Measurements from ENCODE around the gene LCN15.
"Not testable (repeated sequence)": the region's sequence is repeated elsewhere in the genome, so short reads cannot be mapped to it uniquely, and the experiment has no call there.

The LCN15 gene

DNA sequence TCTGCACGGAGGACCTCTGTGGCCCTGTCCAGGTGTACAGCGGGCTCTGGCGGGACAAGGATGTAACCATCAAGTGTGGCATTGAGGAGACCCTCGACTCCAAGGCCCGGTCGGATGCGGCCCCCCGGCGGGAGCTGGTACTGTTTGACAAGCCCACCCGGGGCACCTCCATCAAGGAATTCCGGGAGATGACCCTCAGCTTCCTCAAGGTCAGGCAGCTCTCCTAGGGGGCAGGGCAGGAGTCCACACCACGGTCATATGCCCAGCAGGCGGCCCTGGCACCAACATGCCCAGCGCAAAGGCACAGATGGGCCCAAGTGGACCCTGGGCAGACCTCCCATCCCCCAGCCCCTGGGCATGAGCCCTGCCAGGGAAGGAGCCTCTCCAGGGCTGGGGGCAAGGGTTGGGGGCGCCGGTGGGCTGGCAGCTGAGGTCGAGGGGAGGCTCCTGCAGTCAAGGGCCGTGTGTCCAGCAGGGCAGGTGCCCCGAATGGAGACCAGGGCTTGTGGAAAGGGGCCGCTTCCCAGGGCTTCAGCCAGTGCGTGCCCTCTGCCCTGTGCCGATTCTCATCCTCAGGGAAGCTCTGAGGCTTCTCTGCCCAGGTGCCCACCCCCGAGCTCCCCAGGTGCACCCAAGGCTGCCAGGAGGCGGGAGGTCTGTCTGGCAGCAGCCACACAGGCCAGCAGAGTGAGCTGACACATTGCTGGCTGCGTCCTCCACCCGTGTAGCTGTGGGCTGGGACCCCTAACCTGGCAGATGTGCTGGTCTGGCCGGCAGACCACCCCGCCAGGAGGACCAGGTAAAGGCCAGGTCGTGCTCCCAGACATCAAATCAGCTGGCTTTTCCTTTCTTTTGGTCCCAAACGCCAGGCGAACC lies 42.0 kb downstream of the LCN15 start:
- DNase-seq (ENCODE audit: low read depth), result no peak

DNA sequence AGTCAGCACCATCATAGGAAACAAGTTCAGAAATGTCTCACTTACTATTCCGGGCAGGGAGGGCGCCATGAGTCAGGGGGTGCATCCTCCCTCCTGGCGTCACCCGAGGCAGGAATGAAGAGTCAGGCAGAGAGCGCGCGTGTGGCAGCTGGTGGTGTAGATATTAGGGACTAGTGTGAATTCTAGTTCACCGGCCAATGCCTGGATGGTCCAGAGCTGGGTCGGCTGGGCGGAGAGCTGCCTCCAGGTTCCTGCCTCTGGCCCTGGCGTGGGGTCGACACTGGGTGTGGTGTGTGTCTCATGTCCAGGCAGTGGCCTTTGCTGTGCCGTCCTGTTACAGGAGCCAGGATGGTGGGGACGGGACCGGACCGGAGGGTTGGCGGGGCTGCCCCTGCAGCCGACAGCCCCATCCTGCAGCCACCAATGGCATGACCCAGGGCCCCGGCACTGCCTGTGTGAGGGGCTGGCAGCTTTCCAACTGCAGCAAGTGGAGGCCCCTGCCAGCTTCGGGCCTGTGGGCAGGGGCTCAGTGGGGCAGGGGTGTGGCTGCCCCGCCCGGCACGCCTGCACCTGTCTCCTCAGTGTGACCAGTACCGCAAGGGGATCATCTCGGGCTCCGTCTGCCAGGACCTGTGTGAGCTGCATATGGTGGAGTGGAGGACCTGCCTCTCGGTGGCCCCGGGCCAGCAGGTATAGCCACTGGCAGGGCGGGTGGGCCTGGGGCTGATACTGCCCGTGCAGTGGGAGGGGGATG lies 42.8 kb downstream of the LCN15 start:
- no peak for DNase-seq (ENCODE audit: low read depth)

DNA sequence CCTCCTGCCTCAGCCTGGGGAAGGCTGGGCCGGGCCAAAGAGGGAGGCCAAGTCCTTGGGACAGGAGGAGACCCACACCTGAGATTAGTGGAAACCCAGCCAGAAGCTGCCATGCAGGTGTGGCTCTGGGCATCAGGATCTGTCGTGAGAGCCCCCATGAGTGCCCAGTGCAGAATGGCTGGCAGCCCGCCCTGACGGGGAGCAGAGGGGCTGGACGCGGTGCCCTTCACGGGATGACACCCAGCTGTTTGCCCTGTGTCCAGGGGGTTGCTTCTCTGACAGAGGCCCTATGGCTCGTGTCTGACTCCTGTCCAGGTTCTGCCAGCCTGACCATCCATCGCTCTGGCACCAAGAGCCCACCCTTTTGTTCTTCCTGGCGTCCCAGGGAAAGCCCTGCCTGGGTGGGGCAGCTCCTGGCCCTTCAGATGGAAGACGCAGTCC lies 43.4 kb downstream of the LCN15 start:
- no peak for DNase-seq (ENCODE audit: low read depth)

DNA sequence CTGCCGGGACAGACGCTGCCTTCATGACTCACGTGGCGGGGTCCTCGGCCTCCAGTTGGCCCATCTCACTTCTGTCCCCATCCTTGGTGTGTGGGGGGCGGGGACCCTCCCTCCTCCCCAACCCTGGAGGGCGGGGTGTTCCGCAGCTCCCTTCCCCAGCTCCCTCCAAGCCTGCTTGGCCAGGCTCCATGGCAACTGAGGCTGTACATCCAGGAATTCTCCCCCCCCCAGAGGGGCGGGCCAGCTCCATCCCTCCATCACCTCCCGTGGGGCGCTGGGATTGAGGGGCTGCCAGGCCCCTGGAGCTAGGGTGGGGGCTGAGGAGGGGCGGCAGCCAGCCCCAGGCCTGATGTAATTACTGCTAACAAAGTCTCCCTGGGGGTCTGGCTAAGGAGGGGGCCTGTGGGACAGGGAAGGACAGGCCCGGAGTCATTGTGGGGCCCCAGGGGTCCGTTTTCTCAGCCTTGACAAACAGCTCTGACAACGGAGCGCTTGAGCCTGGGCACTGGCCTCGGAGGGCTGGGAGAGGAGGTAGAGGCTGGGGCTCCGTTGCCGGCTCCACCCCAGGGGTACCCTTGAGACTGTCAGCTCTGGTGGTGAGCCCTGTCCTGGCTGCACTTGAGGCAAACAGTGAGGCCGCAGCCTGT lies 43.9 kb downstream of the LCN15 start:
- DNase-seq (ENCODE audit: low read depth), result no peak

DNA sequence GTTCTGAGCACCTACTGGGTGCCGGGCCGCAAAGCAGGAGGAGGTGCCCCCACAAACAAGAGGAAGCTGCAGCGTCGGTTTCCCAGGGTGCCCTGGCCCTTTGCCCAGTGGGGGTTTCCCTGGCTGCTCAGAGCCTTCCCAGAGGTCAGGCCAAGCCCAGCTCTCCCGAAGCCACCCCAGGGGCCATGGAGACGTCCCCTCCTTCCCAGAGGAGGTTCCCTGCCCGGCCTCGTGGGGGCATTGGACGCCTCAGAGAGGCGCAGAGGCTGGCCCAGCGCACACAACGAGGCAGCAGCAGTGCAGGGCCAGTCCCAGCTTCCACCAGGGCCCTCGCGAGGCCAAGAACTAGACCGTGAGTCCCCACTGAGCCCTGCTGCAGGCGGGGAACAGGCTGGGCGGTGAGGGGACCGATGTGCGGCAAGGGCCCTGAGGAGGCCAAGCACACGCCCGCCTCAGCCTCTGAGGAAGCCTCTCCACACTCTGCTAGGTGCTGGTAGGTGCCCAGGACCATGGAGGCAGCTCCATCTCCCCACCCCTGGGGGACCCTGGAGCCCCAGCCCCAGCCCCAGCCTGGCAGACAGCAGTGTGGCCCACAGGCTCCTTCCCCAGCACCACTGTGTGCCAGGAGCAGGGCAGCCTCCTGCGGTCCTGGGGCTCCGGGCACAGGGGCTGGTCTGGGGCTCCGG lies 45.0 kb downstream of the LCN15 start:
- no peak for DNase-seq (ENCODE audit: low read depth)

DNA sequence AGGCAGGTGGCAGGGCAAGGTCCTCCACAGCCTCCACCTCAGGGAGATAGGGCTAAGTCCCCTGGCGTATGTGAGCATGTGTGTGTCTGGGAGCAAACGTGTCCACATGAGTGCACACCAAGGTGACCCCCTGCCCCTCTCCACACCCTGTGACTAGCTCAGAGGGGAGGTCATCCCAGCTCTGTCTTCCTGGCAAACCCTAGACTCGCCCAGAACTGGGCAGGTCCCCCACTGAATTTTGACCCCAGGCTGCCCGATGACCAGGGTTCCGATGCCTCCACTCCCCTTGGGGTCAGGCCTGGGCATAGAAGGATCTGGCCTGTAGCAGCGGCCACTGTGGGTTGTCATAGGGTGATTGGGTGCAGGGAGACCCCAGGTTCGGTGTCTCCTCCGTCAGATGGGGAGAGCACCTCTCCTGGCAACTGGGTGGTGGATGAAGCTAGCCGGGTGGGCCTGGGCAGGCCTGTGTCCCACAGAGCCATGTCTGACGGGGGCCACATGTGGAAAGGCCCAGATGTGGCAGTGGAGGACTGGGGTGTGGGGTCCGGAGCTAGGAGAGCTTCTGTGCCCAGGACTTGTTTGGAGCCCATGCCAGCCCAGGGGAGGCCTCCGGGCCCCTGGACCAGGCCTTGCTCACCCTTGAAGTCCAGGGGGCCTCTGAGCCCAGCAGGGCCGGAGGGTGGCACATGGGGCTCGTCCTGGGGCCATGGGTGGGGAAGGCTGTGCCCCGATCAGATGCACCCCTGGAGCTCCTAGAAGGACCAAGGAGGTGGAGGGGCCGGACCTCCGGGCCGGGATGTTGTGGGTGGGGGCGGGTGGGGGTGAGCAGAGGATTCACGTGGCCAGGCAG lies 45.7 kb downstream of the LCN15 start:
- no peak for DNase-seq (ENCODE audit: low read depth)

DNA sequence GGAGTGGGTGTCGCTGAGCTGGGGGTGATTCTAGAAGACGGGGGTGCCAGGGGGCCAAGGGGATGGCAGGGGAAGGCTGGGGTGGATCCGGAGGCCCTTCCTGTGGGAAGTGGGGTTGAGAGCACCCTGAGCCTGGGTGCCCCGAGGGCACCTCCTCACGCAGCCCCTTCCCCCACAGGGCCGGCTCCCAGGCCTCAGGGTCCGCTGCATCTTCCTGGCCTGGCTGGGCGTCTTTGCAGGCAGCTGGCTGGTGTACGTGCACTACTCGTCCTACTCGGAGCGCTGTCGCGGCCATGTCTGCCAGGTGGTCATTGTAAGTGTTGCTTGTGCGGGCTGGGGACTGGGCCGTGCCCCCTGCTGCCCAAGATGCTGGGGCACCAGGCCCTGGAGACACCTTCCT lies 46.9 kb downstream of the LCN15 start:
- DNase-seq (ENCODE audit: low read depth), result no peak

DNA sequence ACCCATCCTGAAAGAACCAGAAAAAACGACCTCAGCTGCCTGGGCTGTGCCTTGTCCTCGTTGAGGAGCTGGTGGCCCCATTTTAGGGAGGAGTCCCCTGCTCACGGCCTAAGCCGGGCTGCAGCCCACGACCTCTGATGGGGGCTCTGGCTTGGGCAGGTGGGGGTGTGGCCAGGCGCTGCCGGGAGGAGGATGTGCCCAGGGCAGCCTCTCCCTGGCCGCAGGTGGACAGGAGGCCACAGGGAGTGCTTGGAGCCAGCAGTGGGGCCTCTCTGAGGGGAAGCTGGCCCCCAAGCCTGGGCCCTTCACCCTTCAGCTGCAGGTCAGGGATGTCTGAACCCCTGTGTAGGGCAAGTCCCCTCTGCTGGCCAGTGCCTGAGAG lies 49.4 kb downstream of the LCN15 start:
- no peak for DNase-seq (ENCODE audit: low read depth)

DNA sequence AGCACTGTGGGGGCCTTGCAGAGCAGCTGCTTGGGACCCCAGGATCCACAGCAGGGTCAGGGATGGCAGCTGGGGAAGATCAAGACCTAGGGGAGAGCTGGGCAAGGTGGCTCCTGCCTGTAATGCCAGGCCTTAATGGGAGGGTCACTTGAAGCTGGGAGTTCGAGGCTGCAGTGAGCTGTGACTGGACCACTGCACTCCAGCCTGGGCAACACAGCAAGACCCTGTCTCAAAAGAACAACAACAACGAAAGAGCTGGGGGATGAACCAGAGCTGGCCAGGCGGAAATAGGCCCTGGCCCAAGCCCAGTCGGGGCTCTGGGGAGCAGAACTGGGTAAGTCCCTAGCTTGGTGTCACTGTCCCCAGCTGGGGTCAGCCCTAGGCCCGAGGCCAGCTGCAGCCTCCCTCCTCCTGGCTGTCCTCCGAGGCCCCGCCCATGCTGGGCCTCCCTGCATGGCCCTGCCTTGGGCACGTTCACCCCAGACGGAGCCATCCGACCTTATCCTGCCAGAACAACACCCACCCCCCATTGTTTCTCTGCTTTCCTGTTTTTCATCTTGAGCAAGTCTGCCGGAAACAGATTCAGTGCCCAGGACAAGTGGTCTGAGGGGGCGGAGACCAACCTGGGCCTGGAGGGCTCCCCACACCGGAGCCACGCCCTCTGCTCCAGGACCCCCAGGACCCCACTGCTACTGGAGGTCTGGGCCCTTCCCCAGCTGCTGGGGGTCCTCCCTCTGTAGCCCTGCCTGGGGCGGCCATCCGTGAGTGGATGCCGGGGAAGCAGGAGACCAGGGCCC lies 50.0 kb downstream of the LCN15 start:
- DNase-seq (ENCODE audit: low read depth), result no peak

DNA sequence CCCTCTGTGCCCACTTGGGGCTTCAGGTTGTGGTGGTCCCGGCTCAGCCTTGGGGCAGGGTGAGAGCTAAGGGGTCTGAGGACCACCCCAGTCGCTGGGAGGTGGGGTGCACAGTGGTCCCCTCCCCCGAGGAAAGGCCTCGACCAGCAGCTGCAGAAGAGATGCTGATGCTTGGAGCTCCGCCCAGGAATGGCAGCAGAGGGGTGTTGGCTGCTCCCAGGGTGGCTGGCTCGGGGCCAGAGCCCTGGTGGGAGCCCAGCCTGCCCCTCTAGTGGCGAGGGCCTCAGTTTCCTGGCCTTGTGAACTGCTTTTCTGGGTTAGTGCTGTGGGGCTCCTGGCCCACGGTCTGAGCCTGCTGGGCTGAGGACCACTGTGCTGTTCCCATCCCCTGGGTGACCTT lies 50.8 kb downstream of the LCN15 start:
- no peak for DNase-seq (ENCODE audit: low read depth)

DNA sequence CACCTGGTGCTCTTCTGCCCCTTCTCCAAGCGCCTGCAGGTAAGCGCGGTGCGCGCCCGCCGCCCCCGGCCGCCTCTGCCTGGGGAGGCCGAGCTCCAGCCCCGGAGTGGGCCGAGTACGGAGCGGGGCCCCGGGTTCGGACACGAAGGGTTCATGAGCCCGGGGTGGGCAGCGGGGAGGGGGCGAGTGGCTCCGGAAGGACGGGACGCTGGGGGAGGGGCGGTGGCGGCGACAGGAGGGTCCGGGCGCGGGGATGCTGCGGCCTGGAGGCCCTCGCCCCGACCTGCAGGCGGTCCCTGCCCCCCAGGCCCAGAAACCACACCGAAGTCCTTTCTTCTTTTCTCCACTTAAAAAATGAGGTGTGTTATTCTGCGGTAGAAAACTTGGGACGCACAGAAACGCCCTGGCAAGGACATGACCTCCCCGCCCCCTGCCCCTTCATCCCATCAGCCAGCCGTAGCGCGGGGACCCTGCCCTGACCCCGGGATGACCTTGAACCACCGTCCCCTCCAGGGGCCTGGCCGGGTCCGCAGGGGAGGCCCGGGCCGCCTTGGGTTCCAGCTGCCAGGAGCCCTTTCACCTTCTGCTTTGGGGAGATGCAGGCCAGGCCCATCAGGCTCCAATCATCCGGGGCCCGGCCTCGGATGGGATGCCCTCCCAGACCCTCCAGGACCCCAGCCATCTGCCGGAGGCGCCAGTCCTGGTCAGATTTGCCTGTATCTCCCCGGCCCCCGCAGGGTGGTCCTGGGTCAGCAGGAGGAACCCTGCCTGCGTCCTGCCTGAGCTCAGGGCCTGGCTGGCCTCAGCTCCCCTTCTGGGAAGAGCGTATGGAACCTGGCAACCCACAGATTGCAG lies 51.4 kb downstream of the LCN15 start:
- no peak for DNase-seq (ENCODE audit: low read depth)

DNA sequence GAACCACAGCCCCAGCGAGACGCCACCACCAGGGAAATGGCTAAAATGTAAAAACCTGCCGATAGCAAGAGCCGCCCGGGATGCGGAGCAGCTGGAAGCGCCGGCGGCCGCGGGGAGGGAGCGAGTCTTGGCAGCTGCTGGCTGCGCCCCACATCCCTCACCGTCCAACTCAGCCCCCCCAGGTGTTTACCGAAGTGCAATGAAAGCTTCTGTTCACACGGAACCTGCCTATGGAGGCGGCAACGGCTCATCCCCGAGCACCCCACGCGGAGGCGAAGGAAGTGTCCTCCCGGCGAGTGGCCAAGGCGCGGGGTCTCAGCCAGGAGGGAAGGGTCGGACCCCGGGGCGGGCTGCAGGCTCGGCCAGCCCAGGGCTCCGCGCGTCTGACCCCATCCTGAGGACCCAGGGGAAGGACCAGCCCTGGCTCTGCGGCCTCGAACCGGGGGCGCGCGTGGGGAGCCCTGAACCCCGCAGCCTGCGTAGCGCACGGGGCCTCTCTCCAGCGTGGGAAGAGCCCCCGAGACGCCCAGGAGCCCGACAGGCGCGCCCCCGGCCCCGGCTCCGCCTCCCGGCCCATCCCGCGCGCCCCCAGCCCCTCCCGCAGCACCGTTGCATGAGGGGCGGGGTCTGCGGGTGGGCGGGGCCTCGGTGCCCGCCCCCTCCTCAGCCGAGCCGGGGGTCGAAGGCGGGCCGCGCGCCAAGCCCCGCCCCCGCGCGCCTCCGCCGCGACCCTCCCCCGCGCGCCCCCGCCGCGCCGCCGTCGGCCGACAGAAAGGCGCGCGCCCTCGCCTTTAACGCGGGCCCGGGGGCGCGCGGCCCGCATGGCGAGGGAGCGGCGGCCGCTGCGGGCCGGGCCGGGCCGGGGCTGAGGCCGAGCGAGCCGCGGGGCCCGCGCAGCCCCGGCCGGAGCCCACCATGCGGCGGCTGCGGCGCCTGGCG lies 52.3 kb downstream of the LCN15 start, which contains the start of gene DIPK1B:
DIPK1B (plus strand) TSS at position 822 of the 939 bp plus-strand sequence; CDS start at position 916, 94 bp downstream.
- no peak for DNase-seq (ENCODE audit: low read depth)

DNA sequence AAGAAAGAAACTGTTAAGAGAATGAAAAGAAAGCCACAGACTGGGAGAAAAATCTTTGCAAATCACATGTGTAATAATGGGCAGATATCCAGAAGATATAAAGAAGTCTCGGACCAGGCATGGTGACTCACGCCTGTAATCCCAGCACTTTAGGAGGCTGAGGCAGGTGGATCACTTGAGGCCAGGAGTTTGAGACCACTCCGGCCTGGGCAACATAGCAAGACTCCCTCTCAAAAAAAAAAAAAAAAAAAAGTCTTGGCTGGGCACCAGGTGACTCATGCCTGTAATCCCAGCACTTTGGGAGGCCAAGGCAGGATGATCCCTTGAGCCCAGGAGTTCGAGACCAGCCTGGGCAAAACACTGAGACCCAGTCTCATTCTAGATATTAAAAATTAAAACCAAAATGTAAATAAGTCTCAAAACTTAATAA lies 53.1 kb downstream of the LCN15 start:
- DNase-seq (ENCODE audit: low read depth), result not testable (repeated sequence)

DNA sequence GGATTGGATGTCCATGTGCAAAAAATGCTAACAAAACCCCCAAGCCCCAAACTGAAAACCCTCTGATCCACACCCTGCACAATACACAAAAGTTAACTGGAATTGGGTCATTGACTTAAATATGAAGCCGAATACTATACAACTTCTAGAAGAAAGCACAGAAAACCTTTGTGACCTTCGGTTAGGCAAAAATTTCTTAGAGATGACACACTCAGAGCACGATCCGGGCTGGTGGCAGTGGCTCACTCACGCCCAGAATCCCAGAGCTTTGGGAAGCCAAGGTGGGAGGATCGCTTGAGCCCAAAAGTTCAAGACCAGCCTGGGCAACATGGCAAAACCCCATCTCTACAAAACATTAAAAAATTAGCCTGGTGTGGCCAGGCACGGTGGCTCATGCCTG lies 53.8 kb downstream of the LCN15 start:
- no peak for DNase-seq (ENCODE audit: low read depth)

All from activated T-cell treated with anti-CD3 and anti-CD28 coated beads for 24 hours (primary cell).